Activated CD4-positive, alpha-beta T cell treated with anti-CD3 and anti-CD28 coated beads, Interleukin-2, Interleukin-6, amounts not matched to agents 100 ng/mL and 50 ng/mL, durations not matched to agents 16 hours and 8 hours (primary cell): ENCODE data around the gene B3GAT3.
"Not testable (repeated sequence)": the region's sequence is repeated elsewhere in the genome, so short reads cannot be mapped to it uniquely, and the experiment has no call there.

ENCODE experiments used
- DNase-seq: peaks from one replicate; pipeline ENCODE4 v3.0.0-alpha.2; 2020

Gene B3GAT3

GRCh38 chr11:62621567-62622470 lies at the start of gene B3GAT3:
Gene B3GAT3 (minus strand): TSS chr11:62621986. CDS start chr11:62621947, 39 bp downstream.
- DNase-seq: peak; percentile 98

GRCh38 chr11:62671236-62671607 lies 49.4 kb upstream of the B3GAT3 start:
- no peak for DNase-seq

GRCh38 chr11:62669420-62670161 lies 47.8 kb upstream of the B3GAT3 start:
- DNase-seq: no peak

DNA sequence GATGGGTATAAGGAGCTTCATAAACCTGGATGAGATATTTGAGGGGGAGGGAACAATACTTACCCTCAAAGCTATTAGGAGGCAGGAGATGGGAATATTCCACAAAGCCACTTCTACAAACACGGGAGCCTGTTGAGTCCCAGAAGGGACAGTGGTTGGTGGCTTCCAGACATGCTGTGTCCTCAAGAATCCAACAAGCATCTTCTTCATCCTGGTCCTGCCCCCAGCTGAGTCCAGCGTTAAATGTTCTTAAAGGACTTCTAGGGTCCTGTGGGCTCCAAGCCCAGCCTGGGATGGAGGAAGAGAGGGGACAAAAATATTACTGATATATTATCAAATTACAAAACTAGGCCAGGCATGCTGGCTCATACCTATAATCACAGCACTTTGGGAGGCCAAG lies 45.7 kb upstream of the B3GAT3 start:
- no peak for DNase-seq

- DNase-seq: peak; percentile 42
These were observed 44.6 kb upstream of the B3GAT3 start for GRCh38 chr11:62666259-62666926.

DNA sequence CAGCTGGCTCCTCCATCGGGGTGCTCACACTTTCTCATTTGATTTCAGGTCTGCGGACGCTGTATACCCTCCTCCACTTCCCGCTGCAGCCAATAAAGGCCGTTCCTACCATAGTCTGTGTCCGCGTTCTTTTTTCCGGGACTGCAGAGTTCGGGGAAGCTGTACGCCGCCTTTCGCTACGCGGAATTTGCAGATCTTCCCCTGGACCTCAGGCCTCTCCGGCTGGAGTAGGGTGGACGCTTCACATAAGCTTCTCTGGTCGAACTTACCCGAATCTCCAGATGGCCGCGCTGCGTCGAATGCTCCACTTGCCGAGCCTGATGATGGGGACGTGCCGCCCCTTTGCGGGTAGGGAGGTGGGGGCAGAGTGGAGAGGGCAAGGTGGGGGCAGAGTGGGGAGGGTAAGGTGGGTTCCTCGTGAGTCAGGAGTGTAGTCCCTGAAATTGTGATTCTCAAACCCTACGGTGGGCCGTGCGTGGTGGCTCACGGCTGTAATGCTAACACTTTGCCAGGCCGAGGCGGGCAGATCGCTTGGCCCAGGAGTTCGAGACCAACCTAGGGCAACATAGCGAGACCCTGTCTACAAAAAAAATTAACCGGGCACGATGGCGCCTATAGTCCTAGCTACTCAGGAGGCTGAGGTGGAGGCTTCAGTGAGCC lies 43.9 kb upstream of the B3GAT3 start:
- DNase-seq: peak; percentile 64

GRCh38 chr11:62665075-62665598 lies 43.4 kb upstream of the B3GAT3 start, which contains the start of the genes C11orf98 and CSKMT:
Gene C11orf98 (minus strand): TSS chr11:62665210. CDS start chr11:62665169, 41 bp downstream.
Gene CSKMT (plus strand): TSS chr11:62665312. CDS start chr11:62665880, 568 bp downstream.
- DNase-seq: peak; percentile 99

DNA sequence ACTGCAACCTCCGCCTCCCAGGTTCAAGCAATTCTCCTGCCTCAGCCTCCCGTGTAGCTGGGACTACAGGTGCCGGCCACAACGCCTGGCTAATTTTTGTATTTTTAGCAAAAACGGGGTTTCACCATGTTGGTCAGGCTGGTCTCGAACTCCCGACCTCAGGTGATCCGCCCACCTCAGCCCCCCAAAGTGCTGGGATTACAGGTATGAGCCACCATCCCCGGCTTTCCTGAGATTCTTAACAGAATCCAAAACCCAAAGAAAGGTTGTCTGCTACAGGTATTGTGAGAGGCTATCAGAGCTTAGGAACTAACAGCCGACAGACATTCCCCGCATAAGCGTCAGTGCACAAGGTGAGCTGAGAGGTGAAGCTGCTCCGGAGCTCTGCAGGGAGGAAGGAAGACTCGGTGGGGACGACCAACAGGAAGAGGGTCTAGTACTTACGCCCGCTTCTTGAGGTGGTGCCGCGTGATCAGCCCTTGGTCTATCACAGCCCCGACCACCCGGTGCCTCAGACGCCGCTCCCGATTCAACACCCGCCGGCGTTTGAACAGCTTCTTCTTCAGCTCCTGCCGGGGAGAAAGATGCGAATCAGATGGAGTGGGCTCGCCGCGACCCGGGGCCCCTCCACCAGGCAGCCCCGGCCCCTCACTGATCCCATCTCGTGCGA lies 42.8 kb upstream of the B3GAT3 start:
- peak; percentile 59 for DNase-seq

DNA sequence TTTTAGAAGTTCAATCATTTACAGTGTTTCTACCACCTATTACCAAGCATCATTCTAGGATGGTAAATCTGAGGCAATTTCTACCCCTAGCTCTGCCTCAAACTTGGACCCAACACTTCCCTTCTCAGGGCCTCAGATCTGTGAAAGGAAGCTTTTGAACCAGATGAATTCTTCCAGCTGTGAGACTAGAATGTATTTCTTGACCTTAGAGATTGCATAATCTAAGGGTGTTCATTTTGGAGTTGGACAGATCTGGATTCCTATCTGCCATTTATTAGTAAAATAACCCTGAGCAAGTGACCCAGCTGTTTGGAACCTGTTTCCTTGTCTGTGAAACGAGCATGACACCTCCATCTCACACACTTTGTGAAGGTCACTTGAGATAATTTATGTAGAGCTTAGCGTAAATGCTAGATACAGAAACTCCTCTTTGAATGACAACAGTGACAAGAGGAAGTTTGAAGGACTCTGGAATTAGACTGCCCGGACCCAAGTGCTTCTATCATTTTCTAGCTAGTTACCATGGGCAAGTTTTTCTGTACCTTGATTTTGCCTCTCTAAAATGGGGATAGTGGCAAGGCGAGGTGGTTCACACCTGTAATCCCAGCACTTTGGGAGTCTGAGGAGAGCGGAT lies 35.1 kb upstream of the B3GAT3 start:
- DNase-seq: no peak

DNA sequence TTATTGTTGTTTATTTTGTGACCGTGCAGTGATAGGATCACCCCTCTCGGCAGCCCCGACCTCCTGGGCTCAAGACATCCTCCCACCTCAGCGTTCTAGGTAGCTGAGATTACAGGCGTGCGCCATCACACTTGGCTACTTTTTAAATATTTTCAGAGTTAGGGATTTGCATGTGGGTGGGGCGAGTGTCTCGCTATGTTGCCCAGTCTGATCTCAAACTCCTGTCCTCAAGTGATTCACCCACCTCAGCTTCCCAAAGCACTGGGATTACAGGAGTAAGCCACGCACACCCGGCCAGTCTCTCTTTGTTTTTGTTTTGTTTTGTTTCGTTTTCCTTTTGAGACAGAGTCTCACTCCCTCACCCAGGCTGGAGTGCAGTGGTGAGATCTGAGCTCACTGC lies 32.5 kb upstream of the B3GAT3 start:
- peak; percentile 17 for DNase-seq

GRCh38 chr11:62652161-62653006 lies 30.6 kb upstream of the B3GAT3 start:
- peak; percentile 49 for DNase-seq

DNA sequence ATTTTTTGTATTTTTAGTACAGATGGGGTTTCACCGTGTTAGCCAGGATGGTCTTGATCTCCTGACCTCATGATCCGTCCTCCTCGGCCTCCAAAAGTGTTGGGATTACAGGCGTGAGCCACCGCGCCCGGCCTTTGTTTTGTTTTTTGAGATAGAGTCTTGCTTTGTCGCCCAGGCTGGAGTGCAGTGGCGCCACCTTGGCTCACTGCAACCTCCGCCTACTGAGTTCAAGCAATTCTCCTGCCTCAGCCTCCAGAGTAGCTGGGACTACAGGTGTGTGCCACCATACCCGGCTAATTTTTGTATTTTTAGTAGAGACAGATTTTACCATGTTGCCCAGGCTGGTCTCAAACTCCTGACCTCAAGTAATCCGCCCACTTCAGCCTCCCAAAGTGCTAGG lies 28.5 kb upstream of the B3GAT3 start:
- not testable (repeated sequence) for DNase-seq

GRCh38 chr11:62649486-62649885 lies 27.7 kb upstream of the B3GAT3 start:
- DNase-seq: no peak

- no peak for DNase-seq
These were observed 27.2 kb upstream of the B3GAT3 start for GRCh38 chr11:62648967-62649364.

DNA sequence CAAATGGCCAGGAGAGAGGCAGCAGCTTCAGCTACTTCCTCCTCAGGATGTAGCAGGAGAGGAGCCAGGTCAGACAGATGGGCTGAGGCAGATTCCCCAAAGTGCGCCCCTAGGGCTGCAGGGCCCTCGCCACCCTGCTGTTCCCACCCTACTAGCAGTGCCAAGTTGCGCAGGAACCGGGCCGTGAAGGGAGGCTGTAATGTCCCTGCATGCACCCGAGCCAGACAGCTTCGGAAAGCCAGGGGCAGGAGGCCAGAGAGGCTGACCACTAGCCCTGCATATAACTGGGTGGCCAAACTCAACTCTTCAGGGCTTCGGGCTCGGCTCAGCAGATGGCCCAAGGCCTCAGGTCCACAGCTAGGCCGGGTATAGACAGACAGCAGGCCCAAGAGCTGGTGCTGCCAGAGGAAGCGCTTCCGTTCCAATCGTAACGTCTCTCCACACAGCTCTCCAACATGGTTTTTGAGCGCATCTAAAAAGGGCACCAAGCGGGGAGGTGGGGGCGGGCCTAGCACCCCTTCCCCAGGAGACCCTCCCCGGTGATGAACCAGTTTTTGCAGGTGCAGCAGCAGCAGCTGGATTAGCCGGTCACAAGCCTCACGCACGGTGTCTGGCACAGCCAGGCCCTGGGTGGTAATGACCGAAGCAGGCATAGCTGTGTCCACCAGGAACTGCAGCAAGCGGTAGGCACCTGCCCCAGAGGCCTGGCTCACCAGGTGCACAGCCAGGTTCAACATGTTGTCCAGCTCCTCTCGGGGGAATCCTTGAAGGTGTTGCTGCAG lies 26.6 kb upstream of the B3GAT3 start:
- DNase-seq: no peak

- DNase-seq: no peak
These were observed 25.8 kb upstream of the B3GAT3 start for GRCh38 chr11:62647609-62648005.

DNA sequence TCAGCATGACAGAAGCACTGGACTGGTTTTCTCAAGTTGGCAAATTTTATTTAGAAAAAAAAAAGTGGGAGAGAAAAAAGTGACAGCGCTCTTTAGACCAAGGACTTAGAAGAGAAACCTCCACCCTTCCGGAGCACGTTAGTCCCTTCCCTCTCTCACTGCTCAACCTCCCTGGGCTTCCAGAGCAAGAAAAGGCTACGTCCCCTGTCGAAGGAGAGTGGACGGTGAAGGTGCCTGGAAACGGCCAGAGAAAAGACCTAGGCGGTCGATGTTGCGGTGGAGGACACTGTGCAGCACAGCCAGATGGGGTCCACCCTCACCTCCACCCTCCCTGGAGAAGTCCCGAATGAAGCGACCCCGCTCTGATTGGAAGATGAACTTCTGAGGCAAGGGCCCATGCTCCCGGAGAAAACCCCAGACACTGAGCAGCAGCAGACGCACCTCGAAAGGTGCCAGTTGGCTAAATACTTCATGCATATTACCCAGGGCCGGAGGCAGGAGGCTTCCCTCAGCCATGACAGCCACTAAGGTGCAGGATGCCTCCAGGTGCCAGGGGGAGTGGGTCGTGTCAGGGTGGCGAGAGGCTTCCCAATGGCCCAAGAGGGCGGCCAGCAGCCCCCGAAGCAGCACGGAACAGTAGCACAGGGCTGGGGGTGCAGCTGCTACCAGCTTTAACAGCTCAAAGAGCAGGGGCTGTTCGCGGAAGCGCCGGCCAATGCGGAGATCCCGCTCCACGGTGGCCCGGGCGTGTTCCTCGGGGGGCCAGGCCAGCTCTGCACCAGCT lies 25.2 kb upstream of the B3GAT3 start:
- no peak for DNase-seq

- peak; percentile 100 for DNase-seq
These were observed 24.4 kb upstream of the B3GAT3 start, which contains the start of gene GANAB for GRCh38 chr11:62645946-62646824. Gene GANAB (minus strand): TSS chr11:62646613. CDS start chr11:62646599, 14 bp downstream.
